Prostate gland (tissue), 2 donors: ENCODE measurements around the gene LMF2.

ENCODE experiments used
- POLR2AphosphoS5 ChIP-seq: sonication (generic); formaldehyde crosslinking; IDR thresholded peaks from one replicate; pipeline ENCODE4 v1.6.1; 2017; ENCODE audit warnings: antibody characterized with exemption
- TF ChIP-seq, protein P1 (sequence below), 4 experiments: fragments of 200-600 bp in 2 of 4; fragments of 450-650 bp in 2 of 4; sonication (generic) in 2 of 4; IDR thresholded peaks; 1 replicate in 3 of 4; 2 replicates in 1 of 4; pipeline ENCODE4 v1.5.1; 2016 to 2019; ENCODE audit warnings: antibody characterized with exemption in 4 of 4, mild to moderate bottlenecking in 2 of 4, moderate library complexity in 2 of 4

DNA sequence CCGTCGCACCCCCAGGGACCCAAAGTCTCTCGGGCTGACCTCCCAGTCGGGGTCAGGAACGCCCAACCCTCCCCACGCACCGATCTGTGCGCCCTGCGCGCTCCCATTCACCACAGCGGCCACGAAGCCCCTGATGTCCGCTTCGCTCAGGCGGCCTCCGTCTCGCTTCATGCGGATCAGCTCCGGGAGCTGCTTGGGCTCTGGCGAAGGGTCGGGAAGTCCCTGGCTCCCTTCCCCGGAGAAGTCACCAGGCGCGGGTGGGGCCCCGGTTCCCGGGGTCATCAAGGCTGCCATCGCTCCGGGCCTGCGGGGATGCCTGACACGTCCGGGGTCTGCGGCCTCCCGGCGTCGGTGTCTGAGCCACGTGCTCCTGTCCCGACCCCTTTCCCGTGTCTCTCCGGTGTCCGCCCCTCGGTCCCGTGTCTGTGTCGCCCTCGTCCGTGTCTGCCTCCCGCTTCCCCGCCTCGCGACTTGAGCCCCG is 22.0 kb upstream of the LMF2 start:
- TF ChIP-seq, protein P1, sequence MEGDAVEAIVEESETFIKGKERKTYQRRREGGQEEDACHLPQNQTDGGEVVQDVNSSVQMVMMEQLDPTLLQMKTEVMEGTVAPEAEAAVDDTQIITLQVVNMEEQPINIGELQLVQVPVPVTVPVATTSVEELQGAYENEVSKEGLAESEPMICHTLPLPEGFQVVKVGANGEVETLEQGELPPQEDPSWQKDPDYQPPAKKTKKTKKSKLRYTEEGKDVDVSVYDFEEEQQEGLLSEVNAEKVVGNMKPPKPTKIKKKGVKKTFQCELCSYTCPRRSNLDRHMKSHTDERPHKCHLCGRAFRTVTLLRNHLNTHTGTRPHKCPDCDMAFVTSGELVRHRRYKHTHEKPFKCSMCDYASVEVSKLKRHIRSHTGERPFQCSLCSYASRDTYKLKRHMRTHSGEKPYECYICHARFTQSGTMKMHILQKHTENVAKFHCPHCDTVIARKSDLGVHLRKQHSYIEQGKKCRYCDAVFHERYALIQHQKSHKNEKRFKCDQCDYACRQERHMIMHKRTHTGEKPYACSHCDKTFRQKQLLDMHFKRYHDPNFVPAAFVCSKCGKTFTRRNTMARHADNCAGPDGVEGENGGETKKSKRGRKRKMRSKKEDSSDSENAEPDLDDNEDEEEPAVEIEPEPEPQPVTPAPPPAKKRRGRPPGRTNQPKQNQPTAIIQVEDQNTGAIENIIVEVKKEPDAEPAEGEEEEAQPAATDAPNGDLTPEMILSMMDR (IDR thresholded peaks at IDR 0.05): no peak
- TF ChIP-seq POLR2AphosphoS5: no peak
